Activated CD8-positive, alpha-beta memory T cell treated with anti-CD3 and anti-CD28 coated beads, Interleukin-2, amount 50 U/mL, for 24 hours (primary cell): ENCODE results near the gene NFIX.

Experiments
- DNase-seq: peaks from one replicate; pipeline ENCODE4 v3.0.0-alpha.2; 2020; ENCODE audit errors: extremely low read depth

The NFIX gene

GRCh38 chr19:13022111-13022858, 27.0 kb downstream of the NFIX start:
- no peak for DNase-seq

GRCh38 chr19:13022859-13023636, 27.8 kb downstream of the NFIX start:
- DNase-seq: no peak

- no peak for DNase-seq
Observed at GRCh38 chr19:13023656-13024055, 28.4 kb downstream of the NFIX start.

- no peak for DNase-seq
Observed at GRCh38 chr19:13024126-13024950, 29.1 kb downstream of the NFIX start.

- no peak for DNase-seq
Observed at GRCh38 chr19:13024951-13025697, 29.8 kb downstream of the NFIX start.

GRCh38 chr19:13025819-13026456, 30.7 kb downstream of the NFIX start:
- DNase-seq: no peak

- no peak for DNase-seq
Observed at GRCh38 chr19:13026462-13027370, 31.4 kb downstream of the NFIX start.

- DNase-seq: no peak
Observed at GRCh38 chr19:13027557-13027956, 32.3 kb downstream of the NFIX start.

- no peak for DNase-seq
Observed at GRCh38 chr19:13028027-13028426, 32.8 kb downstream of the NFIX start.

- DNase-seq: no peak
Observed at GRCh38 chr19:13029301-13029880, 34.1 kb downstream of the NFIX start.

GRCh38 chr19:13029893-13030292, 34.6 kb downstream of the NFIX start:
- DNase-seq: no peak

GRCh38 chr19:13031917-13032623, 36.8 kb downstream of the NFIX start:
- DNase-seq: no peak

GRCh38 chr19:13032837-13033236, 37.6 kb downstream of the NFIX start:
- DNase-seq: no peak

- DNase-seq: no peak
Observed at GRCh38 chr19:13033244-13033643, 38.0 kb downstream of the NFIX start.

- no peak for DNase-seq
Observed at GRCh38 chr19:13033819-13034611, 38.7 kb downstream of the NFIX start.

- no peak for DNase-seq
Observed at GRCh38 chr19:13034636-13035035, 39.4 kb downstream of the NFIX start.

- DNase-seq: no peak
Observed at GRCh38 chr19:13035820-13036365, 40.6 kb downstream of the NFIX start.
